HepG2 (cell line): ENCODE measurements around the gene SMYD1. TPM values are rescaled to one million over a fixed set of nuclear protein-coding genes. Genes with fewer than 3 reads are reported as not detected.

ENCODE experiments used
- BCL3 ChIP-seq: sonication (generic); formaldehyde crosslinking; IDR thresholded peaks from 2 replicates; pipeline ENCODE4 v1.5.1; 2020; ENCODE audit warnings: mild to moderate bottlenecking, missing genetic modification reagents, moderate library complexity
- CTCF ChIP-seq: sonication (generic); formaldehyde crosslinking; IDR thresholded peaks from 2 replicates; pipeline ENCODE4 v1.5.0; 2020; ENCODE audit warnings: mild to moderate bottlenecking, missing genetic modification reagents, moderate library complexity
- NRL ChIP-seq: sonication (generic); formaldehyde crosslinking; IDR thresholded peaks from 2 replicates; pipeline ENCODE4 v1.5.0; 2020; ENCODE audit warnings: missing genetic modification reagents, mild to moderate bottlenecking, moderate library complexity, borderline replicate concordance
- PAX8 ChIP-seq: sonication (generic); formaldehyde crosslinking; IDR thresholded peaks from 2 replicates; pipeline ENCODE4 v1.8.0; 2022; ENCODE audit warnings: mild to moderate bottlenecking, missing genetic modification reagents, borderline replicate concordance
- RARA ChIP-seq: IDR thresholded peaks from 2 replicates; pipeline ENCODE4 v1.6.1; 2016; ENCODE audit warnings: missing genetic modification reagents, missing compliant biosample characterization
- RFX1 ChIP-seq: fragments of 450-650 bp; IDR thresholded peaks from 2 replicates; pipeline ENCODE4 v1.6.1; 2017
- SATB2 ChIP-seq: sonication (generic); formaldehyde crosslinking; IDR thresholded peaks from 2 replicates; pipeline ENCODE4 v1.5.0; 2020; ENCODE audit warnings: missing genetic modification reagents
- ZBTB38 ChIP-seq: sonication (generic); formaldehyde crosslinking; IDR thresholded peaks from 2 replicates; pipeline ENCODE4 v1.5.1; 2020; ENCODE audit warnings: mild to moderate bottlenecking, missing genetic modification reagents
- ZBTB8A ChIP-seq: sonication (generic); formaldehyde crosslinking; IDR thresholded peaks from 2 replicates; pipeline ENCODE4 v1.4.0; 2020; ENCODE audit warnings: mild to moderate bottlenecking, low read depth, missing genetic modification reagents, borderline replicate concordance
- ZNF207 ChIP-seq: fragments of 450-650 bp; IDR thresholded peaks from 2 replicates; pipeline ENCODE4 v1.6.1; 2016; ENCODE audit warnings: antibody characterized with exemption, borderline replicate concordance
- ZNF251 ChIP-seq: sonication (generic); formaldehyde crosslinking; IDR thresholded peaks from 2 replicates; pipeline ENCODE4 v1.9.0; 2021; ENCODE audit warnings: mild to moderate bottlenecking, missing genetic modification reagents
- ZNF468 ChIP-seq: sonication (generic); formaldehyde crosslinking; IDR thresholded peaks from 2 replicates; pipeline ENCODE4 v1.8.0; 2022; ENCODE audit warnings: mild to moderate bottlenecking, moderate library complexity, missing genetic modification reagents
- ZNF547 ChIP-seq: sonication (generic); formaldehyde crosslinking; IDR thresholded peaks from 2 replicates; pipeline ENCODE4 v1.5.1; 2020; ENCODE audit warnings: mild to moderate bottlenecking, missing genetic modification reagents
- ZNF607 ChIP-seq: sonication (generic); formaldehyde crosslinking; IDR thresholded peaks from 2 replicates; pipeline ENCODE4 v1.5.1; 2020; ENCODE audit warnings: missing genetic modification reagents, mild to moderate bottlenecking, borderline replicate concordance
- polyA plus RNA-seq, 8 experiments: library from polyadenylated mRNA; depleted of rRNA in 3 of 8; stranded (reverse) in 7 of 8; unstranded in 1 of 8; fragments of >200 nt; fragmentation: Illumina TruSeq in 4 of 8; extraction: Trizol in 4 of 8; gene quantifications; 2 replicates each; pipeline versions ENCODE4 v1.2.1 to v1.2.3, GENCODE V29; 2011 to 2016; ENCODE audit warnings: low read depth in 4 of 8, missing spikeins in 1 of 8, mixed read lengths in 1 of 8; ENCODE audit not compliant: insufficient read depth in 1 of 8
- total RNA-seq, 5 experiments: library from RNA; depleted of rRNA; stranded (reverse); fragments of >200 nt; fragmentation: Illumina TruSeq; extraction: Trizol; gene quantifications; 2 replicates each; pipeline ENCODE4 v1.2.3, GENCODE V29; 2016; ENCODE audit warnings: low read depth in 1 of 5
- TF ChIP-seq, protein P1 (sequence below): sonication (generic); formaldehyde crosslinking; IDR thresholded peaks from 2 replicates; pipeline ENCODE4 v1.8.1; 2023; ENCODE audit warnings: missing genetic modification reagents, inconsistent platforms, borderline replicate concordance
- TF ChIP-seq, protein P2 (sequence below): sonication (generic); formaldehyde crosslinking; IDR thresholded peaks from 2 replicates; pipeline ENCODE4 v1.8.1; 2023; ENCODE audit warnings: mild to moderate bottlenecking, inconsistent platforms, moderate library complexity, missing genetic modification reagents, borderline replicate concordance
- TF ChIP-seq, protein P3 (sequence below): sonication (generic); formaldehyde crosslinking; IDR thresholded peaks from 2 replicates; pipeline ENCODE4 v1.4.0; 2020; ENCODE audit warnings: mild to moderate bottlenecking, missing genetic modification reagents, borderline replicate concordance

SMYD1 gene
- total and polyA plus RNA-seq, 2 of the 13 experiments (the other 11 are each of a cell fraction or from before 2014, with no cell fraction given): not detected

- TF ChIP-seq CTCF (CRISPR knock-in tag): no peak; the same call in 1 of the 2 replicates
- peak; percentile 16; the same call in 1 of the 2 replicates for TF ChIP-seq RARA
- TF ChIP-seq RFX1: no peak
- TF ChIP-seq ZNF607: peak; percentile 93
- TF ChIP-seq BCL3 (CRISPR knock-in tag): peak; percentile 85
- 0 out of 2 replicates have a peak, but pooled peaks have one; percentile 31 for TF ChIP-seq SATB2 (CRISPR knock-in tag)
- TF ChIP-seq NRL (CRISPR knock-in tag): peak; percentile 48; the same call in 1 of the 2 replicates
- 0 out of 2 replicates have a peak, but pooled peaks have one; percentile 79 for TF ChIP-seq ZNF468 (CRISPR knock-in tag)
- no peak for TF ChIP-seq ZNF207
- TF ChIP-seq, protein P1, sequence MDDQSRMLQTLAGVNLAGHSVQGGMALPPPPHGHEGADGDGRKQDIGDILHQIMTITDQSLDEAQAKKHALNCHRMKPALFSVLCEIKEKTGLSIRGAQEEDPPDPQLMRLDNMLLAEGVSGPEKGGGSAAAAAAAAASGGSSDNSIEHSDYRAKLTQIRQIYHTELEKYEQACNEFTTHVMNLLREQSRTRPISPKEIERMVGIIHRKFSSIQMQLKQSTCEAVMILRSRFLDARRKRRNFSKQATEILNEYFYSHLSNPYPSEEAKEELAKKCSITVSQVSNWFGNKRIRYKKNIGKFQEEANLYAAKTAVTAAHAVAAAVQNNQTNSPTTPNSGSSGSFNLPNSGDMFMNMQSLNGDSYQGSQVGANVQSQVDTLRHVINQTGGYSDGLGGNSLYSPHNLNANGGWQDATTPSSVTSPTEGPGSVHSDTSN: no peak
- peak; percentile 97 for TF ChIP-seq ZNF547 (CRISPR knock-in tag)
- TF ChIP-seq ZBTB8A: 0 out of 2 replicates have a peak, but pooled peaks have one; percentile 33
- 0 out of 2 replicates have a peak, but pooled peaks have one; percentile 12 for TF ChIP-seq PAX8 (CRISPR knock-in tag)
- TF ChIP-seq, protein P2, sequence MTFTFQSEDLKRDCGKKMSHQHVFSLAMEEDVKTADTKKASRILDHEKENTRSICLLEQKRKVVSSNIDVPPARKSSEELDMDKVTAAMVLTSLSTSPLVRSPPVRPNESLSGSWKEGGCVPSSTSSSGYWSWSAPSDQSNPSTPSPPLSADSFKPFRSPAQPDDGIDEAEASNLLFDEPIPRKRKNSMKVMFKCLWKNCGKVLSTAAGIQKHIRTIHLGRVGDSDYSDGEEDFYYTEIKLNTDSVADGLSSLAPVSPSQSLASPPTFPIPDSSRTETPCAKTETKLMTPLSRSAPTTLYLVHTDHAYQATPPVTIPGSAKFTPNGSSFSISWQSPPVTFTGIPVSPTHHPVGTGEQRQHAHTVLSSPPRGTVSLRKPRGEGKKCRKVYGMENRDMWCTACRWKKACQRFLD: peak; percentile 30; the same call in 1 of the 2 replicates
- TF ChIP-seq, protein P3, sequence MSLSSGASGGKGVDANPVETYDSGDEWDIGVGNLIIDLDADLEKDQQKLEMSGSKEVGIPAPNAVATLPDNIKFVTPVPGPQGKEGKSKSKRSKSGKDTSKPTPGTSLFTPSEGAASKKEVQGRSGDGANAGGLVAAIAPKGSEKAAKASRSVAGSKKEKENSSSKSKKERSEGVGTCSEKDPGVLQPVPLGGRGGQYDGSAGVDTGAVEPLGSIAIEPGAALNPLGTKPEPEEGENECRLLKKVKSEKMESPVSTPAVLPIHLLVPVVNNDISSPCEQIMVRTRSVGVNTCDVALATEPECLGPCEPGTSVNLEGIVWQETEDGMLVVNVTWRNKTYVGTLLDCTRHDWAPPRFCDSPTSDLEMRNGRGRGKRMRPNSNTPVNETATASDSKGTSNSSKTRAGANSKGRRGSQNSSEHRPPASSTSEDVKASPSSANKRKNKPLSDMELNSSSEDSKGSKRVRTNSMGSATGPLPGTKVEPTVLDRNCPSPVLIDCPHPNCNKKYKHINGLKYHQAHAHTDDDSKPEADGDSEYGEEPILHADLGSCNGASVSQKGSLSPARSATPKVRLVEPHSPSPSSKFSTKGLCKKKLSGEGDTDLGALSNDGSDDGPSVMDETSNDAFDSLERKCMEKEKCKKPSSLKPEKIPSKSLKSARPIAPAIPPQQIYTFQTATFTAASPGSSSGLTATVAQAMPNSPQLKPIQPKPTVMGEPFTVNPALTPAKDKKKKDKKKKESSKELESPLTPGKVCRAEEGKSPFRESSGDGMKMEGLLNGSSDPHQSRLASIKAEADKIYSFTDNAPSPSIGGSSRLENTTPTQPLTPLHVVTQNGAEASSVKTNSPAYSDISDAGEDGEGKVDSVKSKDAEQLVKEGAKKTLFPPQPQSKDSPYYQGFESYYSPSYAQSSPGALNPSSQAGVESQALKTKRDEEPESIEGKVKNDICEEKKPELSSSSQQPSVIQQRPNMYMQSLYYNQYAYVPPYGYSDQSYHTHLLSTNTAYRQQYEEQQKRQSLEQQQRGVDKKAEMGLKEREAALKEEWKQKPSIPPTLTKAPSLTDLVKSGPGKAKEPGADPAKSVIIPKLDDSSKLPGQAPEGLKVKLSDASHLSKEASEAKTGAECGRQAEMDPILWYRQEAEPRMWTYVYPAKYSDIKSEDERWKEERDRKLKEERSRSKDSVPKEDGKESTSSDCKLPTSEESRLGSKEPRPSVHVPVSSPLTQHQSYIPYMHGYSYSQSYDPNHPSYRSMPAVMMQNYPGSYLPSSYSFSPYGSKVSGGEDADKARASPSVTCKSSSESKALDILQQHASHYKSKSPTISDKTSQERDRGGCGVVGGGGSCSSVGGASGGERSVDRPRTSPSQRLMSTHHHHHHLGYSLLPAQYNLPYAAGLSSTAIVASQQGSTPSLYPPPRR (CRISPR knock-in tag): peak; percentile 56
- TF ChIP-seq ZBTB38: no peak
- TF ChIP-seq ZNF251: peak; percentile 44; the same call in 1 of the 2 replicates
Measured at GRCh38 chr2:88055371-88056128, 12.1 kb upstream of the SMYD1 start, which contains the start of gene KRCC1 (continued).
